Neuronal stem cell (in vitro differentiated cells): ENCODE results near the gene SASS6. TPM values are rescaled to one million over a fixed set of nuclear protein-coding genes. Genes with fewer than 3 reads are reported as not detected.

ENCODE experiments used
- DNase-seq: peaks from one replicate; pipeline ENCODE4 v3.0.0-alpha.2; 2013; ENCODE audit warnings: low spot score
- H2AFZ ChIP-seq: one replicate; pipeline ENCODE4 v1.6.1; 2013; ENCODE audit warnings: mild to moderate bottlenecking, low read length, inconsistent platforms
- H2AK5ac ChIP-seq: 2 replicates; pipeline ENCODE4 v1.6.1; 2013; ENCODE audit warnings: low read depth, mild to moderate bottlenecking, inconsistent platforms, low read length, moderate library complexity, mixed read lengths
- H2BK120ac ChIP-seq: 2 replicates; pipeline ENCODE4 v1.6.1; 2013; ENCODE audit warnings: low read depth, mild to moderate bottlenecking, inconsistent platforms, low read length, moderate library complexity, mixed read lengths
- H2BK12ac ChIP-seq: one replicate; pipeline ENCODE4 v1.6.1; 2013; ENCODE audit warnings: low read length, inconsistent platforms
- H2BK15ac ChIP-seq: 2 replicates; pipeline ENCODE4 v1.6.1; 2013; ENCODE audit warnings: mild to moderate bottlenecking, low read length, inconsistent platforms, mixed read lengths
- H2BK5ac ChIP-seq: one replicate; pipeline ENCODE4 v1.6.1; 2013; ENCODE audit warnings: inconsistent platforms, mild to moderate bottlenecking, low read length, moderate library complexity
- H3K14ac ChIP-seq: one replicate; pipeline ENCODE4 v1.6.1; 2013; ENCODE audit warnings: low read length, inconsistent platforms
- H3K18ac ChIP-seq: 2 replicates; pipeline ENCODE4 v1.6.1; 2013; ENCODE audit warnings: low read length, inconsistent platforms
- H3K23ac ChIP-seq: 2 replicates; pipeline ENCODE4 v1.6.1; 2013; ENCODE audit warnings: low read depth, mild to moderate bottlenecking, mixed read lengths, low read length, inconsistent platforms; ENCODE audit not compliant: poor library complexity
- H3K27ac ChIP-seq: replicated peaks from 3 replicates; pipeline ENCODE4 v1.5.1; 2013; ENCODE audit warnings: low read length, inconsistent platforms
- H3K27me3 ChIP-seq, 3 experiments: 2 replicates each; pipeline ENCODE4 v1.6.1; 2013; ENCODE audit warnings: low read length in 3 of 3, mild to moderate bottlenecking in 2 of 3, inconsistent platforms in 1 of 3, low read depth in 1 of 3, mixed read lengths in 1 of 3, moderate library complexity in 1 of 3; ENCODE audit not compliant: control insufficient read depth in 3 of 3, insufficient read depth in 3 of 3
- H3K36me3 ChIP-seq, 2 donors: replicated peaks in 1 of 2; 2 replicates each; pipeline ENCODE4 v1.6.1; 2013; ENCODE audit warnings: low read length in 2 of 2; ENCODE audit not compliant: control insufficient read depth in 2 of 2, insufficient read depth in 2 of 2
- H3K4ac ChIP-seq: 2 replicates; pipeline ENCODE4 v1.6.1; 2013; ENCODE audit warnings: inconsistent platforms, mild to moderate bottlenecking, low read length, moderate library complexity
- H3K4me1 ChIP-seq, 2 donors: 1 replicate in 1 of 2; 2 replicates in 1 of 2; pipeline ENCODE4 v1.6.1; 2013; ENCODE audit warnings: low read length in 2 of 2, low read depth in 1 of 2; ENCODE audit not compliant: control insufficient read depth in 2 of 2, insufficient read depth in 1 of 2
- H3K4me2 ChIP-seq: one replicate; pipeline ENCODE4 v1.6.1; 2013; ENCODE audit warnings: mild to moderate bottlenecking, low read length, inconsistent platforms; ENCODE audit not compliant: insufficient read depth, poor library complexity, severe bottlenecking
- H3K4me3 ChIP-seq, 2 donors: 2 replicates each; pipeline ENCODE4 v1.5.1; 2013; ENCODE audit warnings: low read length in 2 of 2, mild to moderate bottlenecking in 2 of 2, inconsistent platforms in 1 of 2, moderate library complexity in 1 of 2
- H3K79me1 ChIP-seq: one replicate; pipeline ENCODE4 v1.6.1; 2013; ENCODE audit warnings: low read depth, mild to moderate bottlenecking, inconsistent platforms, low read length, moderate library complexity
- H3K9ac ChIP-seq: one replicate; pipeline ENCODE4 v1.6.1; 2013; ENCODE audit warnings: mild to moderate bottlenecking, low read depth, low read length, inconsistent platforms; ENCODE audit not compliant: poor library complexity
- H3K9me3 ChIP-seq, 2 donors: replicated peaks in 1 of 2; 2 replicates each; pipeline versions ENCODE3 to v1.6.1; 2013; ENCODE audit warnings: low read length in 2 of 2, mild to moderate bottlenecking in 2 of 2, inconsistent platforms in 1 of 2, low read depth in 1 of 2, mixed read lengths in 1 of 2, moderate library complexity in 1 of 2; ENCODE audit not compliant: control insufficient read depth in 2 of 2, insufficient read depth in 1 of 2
- H4K8ac ChIP-seq: one replicate; pipeline ENCODE4 v1.6.1; 2013; ENCODE audit warnings: low read depth, mild to moderate bottlenecking, inconsistent platforms, low read length, moderate library complexity
- H4K91ac ChIP-seq: one replicate; pipeline ENCODE4 v1.6.1; 2013; ENCODE audit warnings: low read length, low read depth, mild to moderate bottlenecking, inconsistent platforms; ENCODE audit not compliant: poor library complexity
- WGBS, 2 donors: extraction: QIAGEN DNeasy Blood & Tissue Kit; methylation state at CpG; one replicate each; pipeline ENCODE4 v1.1.7; 2013; ENCODE audit warnings: missing lambda C conversion rate in 2 of 2, mixed read lengths in 1 of 2; ENCODE audit not compliant: insufficient read length in 2 of 2, insufficient replicate concordance in 1 of 2; ENCODE audit errors: extremely low coverage in 2 of 2; 5-methylcytosine and 5-hydroxymethylcytosine counted together
- small RNA-seq: library from polyadenylated mRNA; stranded (forward); fragments of <200 nt; extraction: miRNeasy Mini kit (QIAGEN cat#:217004); gene quantifications from one replicate; pipeline ENCODE3, GENCODE V24; 2013; ENCODE audit not compliant: insufficient read depth

SASS6 gene

GRCh38 chr1:100036718-100037655 lies 95.7 kb downstream of the SASS6 start:
- H3K23ac ChIP-seq: no peak overlapping the region
- H4K91ac ChIP-seq: no peak overlapping the region
- H2AK5ac ChIP-seq: no peak overlapping the region
- H2BK12ac ChIP-seq: no peak overlapping the region
- no peak overlapping the region for H2BK120ac ChIP-seq
- peaks cover 0 to 2% of the 10 kb centered on the region in 2 donors for H3K36me3 ChIP-seq
- no peak overlapping the region for H3K4ac ChIP-seq
- H3K4me3 ChIP-seq: peak overlapping the region; percentile 75 to 96
- H3K27me3 ChIP-seq: no peaks in the 10 kb centered on the region
- H3K9me3 ChIP-seq: no peaks in the 10 kb centered on the region
- no peak overlapping the region for H4K8ac ChIP-seq
- DNase-seq: no peak
- peak overlapping the region; percentile 93 for H2AFZ ChIP-seq
- peak overlapping the region; percentile 58 for H3K4me2 ChIP-seq
- H2BK5ac ChIP-seq: no peak overlapping the region
- peak overlapping the region; percentile 55 for H3K18ac ChIP-seq
- no peak overlapping the region for H3K14ac ChIP-seq
- H2BK15ac ChIP-seq: no peak overlapping the region
- H3K79me1 ChIP-seq: peaks cover 10% of the 10 kb centered on the region
- no CpG with 5 or more reads among the region's 11 CpGs for WGBS, 2 donors
- H3K4me1 ChIP-seq: peaks cover 0 to 2% of the 10 kb centered on the region in 2 donors
- H3K27ac ChIP-seq: no peak overlapping the region
- no peak overlapping the region for H3K9ac ChIP-seq

- Histone ChIP-seq H3K4me1 (peaks cover 0 to 2% of the 10 kb centered on the region in 2 donors), H2AK5ac (no peak overlapping the region), H4K8ac (no peak overlapping the region), H2AFZ (no peak overlapping the region), H3K9me3 (no peaks in the 10 kb centered on the region), H3K4ac (no peak overlapping the region), H3K4me3 (no peak overlapping the region), H3K79me1 (peaks cover 10% of the 10 kb centered on the region), H4K91ac (no peak overlapping the region), H2BK5ac (no peak overlapping the region), H2BK120ac (no peak overlapping the region), H3K27me3 (no peaks in the 10 kb centered on the region), H2BK12ac (no peak overlapping the region), H3K14ac (no peak overlapping the region), H3K36me3 (peaks cover 0 to 2% of the 10 kb centered on the region in 2 donors), H3K23ac (no peak overlapping the region), H3K18ac (no peak overlapping the region), H2BK15ac (no peak overlapping the region), H3K9ac (no peak overlapping the region), H3K4me2 (no peak overlapping the region), H3K27ac (no peak overlapping the region)
- no CpG with 5 or more reads among the region's 1 CpG for WGBS, 2 donors
- no peak for DNase-seq
Observed at GRCh38 chr1:100035214-100035613, 97.5 kb downstream of the SASS6 start.

- no peak overlapping the region for H2BK120ac ChIP-seq
- H2BK12ac ChIP-seq: no peak overlapping the region
- H3K4me1 ChIP-seq: peaks cover 0 to 2% of the 10 kb centered on the region in 2 donors
- H3K4me2 ChIP-seq: no peak overlapping the region
- no peak overlapping the region for H2BK15ac ChIP-seq
- H3K79me1 ChIP-seq: peaks cover 10% of the 10 kb centered on the region
- H3K9me3 ChIP-seq: no peaks in the 10 kb centered on the region
- H3K4me3 ChIP-seq: no peak overlapping the region
- no peaks in the 10 kb centered on the region for H3K27me3 ChIP-seq
- DNase-seq: no peak
- H3K27ac ChIP-seq: no peak overlapping the region
- peaks cover 0 to 2% of the 10 kb centered on the region in 2 donors for H3K36me3 ChIP-seq
- H3K23ac ChIP-seq: no peak overlapping the region
- no peak overlapping the region for H3K18ac ChIP-seq
- H4K8ac ChIP-seq: no peak overlapping the region
- H3K9ac ChIP-seq: no peak overlapping the region
- H4K91ac ChIP-seq: no peak overlapping the region
- H2BK5ac ChIP-seq: no peak overlapping the region
- H3K14ac ChIP-seq: no peak overlapping the region
- H2AFZ ChIP-seq: no peak overlapping the region
- H2AK5ac ChIP-seq: no peak overlapping the region
- H3K4ac ChIP-seq: no peak overlapping the region
Observed at GRCh38 chr1:100034470-100034869, 98.3 kb downstream of the SASS6 start.

Small RNAs within 50 kb of the gene (small RNA-seq; reads per million reads assigned to genes)
- gene AC093019.1: not detected
